ENCODE results near the gene AURKA.

Gene AURKA

GRCh38 chr20:56352345-56353055 lies 39.5 kb downstream of the AURKA start:
- Histone ChIP-seq H3K9ac (ENCODE audit: low read depth, low read length, poor library complexity, severe bottlenecking) (no peak overlapping the region), H3K4me2 (ENCODE audit: low read depth, low read length, poor library complexity, severe bottlenecking) (no peak overlapping the region)

GRCh38 chr20:56350842-56351241 lies 41.2 kb downstream of the AURKA start:
- Histone ChIP-seq H3K4me1 (ENCODE audit: insufficient read depth, low read length, poor library complexity, severe bottlenecking) (no peaks in the 10 kb centered on the region), H3K4me2 (ENCODE audit: low read depth, low read length, poor library complexity, severe bottlenecking) (no peak overlapping the region), H3K4me3 (ENCODE audit: low read length, poor library complexity, severe bottlenecking) (no peak overlapping the region), H3K27me3 (ENCODE audit: insufficient read depth, low read length, poor library complexity, severe bottlenecking) (no peaks in the 10 kb centered on the region), H3K9me3 (ENCODE audit: insufficient read depth, low read depth, low read length) (no peaks in the 10 kb centered on the region), H3K9ac (ENCODE audit: low read depth, low read length, poor library complexity, severe bottlenecking) (no peak overlapping the region), H3K9me2 (replicated peaks; ENCODE audit: low read depth, low read length) (no peaks in the 10 kb centered on the region), H3F3A (ENCODE audit: low read depth) (no peaks in the 10 kb centered on the region), H2AFZ (ENCODE audit: low read length) (no peak overlapping the region), H3K79me2 (ENCODE audit: insufficient read depth, low read length) (no peaks in the 10 kb centered on the region), H3K36me3 (ENCODE audit: insufficient read depth, low read length) (no peaks in the 10 kb centered on the region), H4K20me1 (ENCODE audit: insufficient read depth, low read length, poor library complexity, severe bottlenecking) (no peaks in the 10 kb centered on the region)
- TF ChIP-seq CTCF (conservative IDR thresholded peaks at IDR 0.05; ENCODE audit: low read length) = no peak
- TF ChIP-seq EZH2phosphoT487 (IDR thresholded peaks at IDR 0.05; ENCODE audit: borderline replicate concordance) = no peak

More at GRCh38 chr20:56352345-56353055, 39.5 kb downstream of the AURKA start:
- Histone ChIP-seq H3K79me2 (ENCODE audit: insufficient read depth, low read length) (no peaks in the 10 kb centered on the region), H3K9me2 (replicated peaks; ENCODE audit: low read depth, low read length) (no peaks in the 10 kb centered on the region), H3K4me1 (ENCODE audit: insufficient read depth, low read length, poor library complexity, severe bottlenecking) (no peaks in the 10 kb centered on the region), H2AFZ (ENCODE audit: low read length) (no peak overlapping the region), H4K20me1 (ENCODE audit: insufficient read depth, low read length, poor library complexity, severe bottlenecking) (no peaks in the 10 kb centered on the region), H3K36me3 (ENCODE audit: insufficient read depth, low read length) (no peaks in the 10 kb centered on the region), H3K27me3 (ENCODE audit: insufficient read depth, low read length, poor library complexity, severe bottlenecking) (no peaks in the 10 kb centered on the region), H3K4me3 (ENCODE audit: low read length, poor library complexity, severe bottlenecking) (no peak overlapping the region), H3F3A (ENCODE audit: low read depth) (no peaks in the 10 kb centered on the region), H3K9me3 (ENCODE audit: insufficient read depth, low read depth, low read length) (no peaks in the 10 kb centered on the region)
- TF ChIP-seq EZH2phosphoT487 (IDR thresholded peaks at IDR 0.05; ENCODE audit: borderline replicate concordance) (no peak), CTCF (conservative IDR thresholded peaks at IDR 0.05; ENCODE audit: low read length) (no peak)

DNA sequence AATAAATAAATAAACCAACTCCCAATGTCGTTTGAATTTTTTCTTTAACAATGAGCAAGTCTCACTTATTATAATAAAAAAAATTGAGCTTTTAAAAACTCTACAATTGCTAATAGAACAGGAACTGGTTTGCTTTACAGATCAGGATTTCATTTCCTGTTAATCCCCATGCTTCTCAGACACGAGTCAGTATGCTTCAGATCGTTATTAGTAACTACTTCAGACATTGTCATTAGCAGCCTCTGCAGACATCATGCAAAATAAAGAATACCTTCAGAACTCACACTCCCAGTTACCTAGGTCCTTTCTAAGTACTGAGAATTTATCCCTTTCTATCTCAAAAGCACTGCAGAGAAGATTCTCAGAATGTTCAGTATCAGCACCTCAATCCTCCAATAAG lies 43.3 kb downstream of the AURKA start:
- TF ChIP-seq EZH2phosphoT487 (IDR thresholded peaks at IDR 0.05; ENCODE audit: borderline replicate concordance) (no peak), CTCF (conservative IDR thresholded peaks at IDR 0.05; ENCODE audit: low read length) (no peak)
- Histone ChIP-seq H3K36me3 (ENCODE audit: insufficient read depth, low read length) (no peaks in the 10 kb centered on the region), H3K4me3 (ENCODE audit: low read length, poor library complexity, severe bottlenecking) (no peak overlapping the region), H4K20me1 (ENCODE audit: insufficient read depth, low read length, poor library complexity, severe bottlenecking) (no peaks in the 10 kb centered on the region), H3K27me3 (ENCODE audit: insufficient read depth, low read length, poor library complexity, severe bottlenecking) (no peaks in the 10 kb centered on the region), H3K9me2 (replicated peaks; ENCODE audit: low read depth, low read length) (no peaks in the 10 kb centered on the region), H3K4me2 (ENCODE audit: low read depth, low read length, poor library complexity, severe bottlenecking) (no peak overlapping the region), H3K79me2 (ENCODE audit: insufficient read depth, low read length) (no peaks in the 10 kb centered on the region), H2AFZ (ENCODE audit: low read length) (no peak overlapping the region), H3K4me1 (ENCODE audit: insufficient read depth, low read length, poor library complexity, severe bottlenecking) (no peaks in the 10 kb centered on the region), H3F3A (ENCODE audit: low read depth) (no peaks in the 10 kb centered on the region), H3K9me3 (ENCODE audit: insufficient read depth, low read depth, low read length) (no peaks in the 10 kb centered on the region), H3K9ac (ENCODE audit: low read depth, low read length, poor library complexity, severe bottlenecking) (no peak overlapping the region)

Data from Loucy (cell line).